ENCODE results near the gene IL9.

The IL9 gene

GRCh38 chr5:135895474-135896006 is at the start of gene IL9:
TSS of gene IL9 (minus strand) at chr5:135895841. CDS start at chr5:135895816, 25 bp downstream.
- no peak for DNase-seq (ENCODE audit: low read depth)

- DNase-seq (ENCODE audit: low read depth): no peak
Measured at GRCh38 chr5:135944967-135945560, 49.4 kb upstream of the IL9 start.

GRCh38 chr5:135944564-135944963 is 48.9 kb upstream of the IL9 start:
- no peak for DNase-seq (ENCODE audit: low read depth)

GRCh38 chr5:135942202-135942771 is 46.6 kb upstream of the IL9 start:
- DNase-seq (ENCODE audit: low read depth): no peak

- no peak for DNase-seq (ENCODE audit: low read depth)
Measured at GRCh38 chr5:135941711-135942110, 46.1 kb upstream of the IL9 start.

- DNase-seq (ENCODE audit: low read depth): no peak
Measured at GRCh38 chr5:135937245-135937911, 41.7 kb upstream of the IL9 start.

- DNase-seq (ENCODE audit: low read depth): no peak
Measured at GRCh38 chr5:135934939-135935338, 39.3 kb upstream of the IL9 start.

GRCh38 chr5:135930949-135931295 is 35.3 kb upstream of the IL9 start:
- DNase-seq (ENCODE audit: low read depth): no peak

- no peak for DNase-seq (ENCODE audit: low read depth)
Measured at GRCh38 chr5:135930029-135930948, 34.6 kb upstream of the IL9 start.

- DNase-seq (ENCODE audit: low read depth): no peak
Measured at GRCh38 chr5:135921388-135921787, 25.7 kb upstream of the IL9 start.

GRCh38 chr5:135920199-135920598 is 24.6 kb upstream of the IL9 start:
- no peak for DNase-seq (ENCODE audit: low read depth)

- DNase-seq (ENCODE audit: low read depth): no peak
Measured at GRCh38 chr5:135916638-135917263, 21.1 kb upstream of the IL9 start.

GRCh38 chr5:135915466-135916001 is 19.9 kb upstream of the IL9 start:
- DNase-seq (ENCODE audit: low read depth): no peak

- DNase-seq (ENCODE audit: low read depth): no peak
Measured at GRCh38 chr5:135913713-135914626, 18.3 kb upstream of the IL9 start.

GRCh38 chr5:135905144-135905543 is 9.5 kb upstream of the IL9 start:
- DNase-seq (ENCODE audit: low read depth): no peak

- no peak for DNase-seq (ENCODE audit: low read depth)
Measured at GRCh38 chr5:135901633-135902032, 6.0 kb upstream of the IL9 start.

- DNase-seq (ENCODE audit: low read depth): no peak
Measured at GRCh38 chr5:135900276-135900675, 4.6 kb upstream of the IL9 start.

GRCh38 chr5:135898651-135899050 is 3.0 kb upstream of the IL9 start:
- no peak for DNase-seq (ENCODE audit: low read depth)

- DNase-seq (ENCODE audit: low read depth): no peak
Measured at GRCh38 chr5:135894789-135895188, 852 bp downstream of the IL9 start.

GRCh38 chr5:135894276-135894675 is 1.4 kb downstream of the IL9 start:
- DNase-seq (ENCODE audit: low read depth): no peak

GRCh38 chr5:135891791-135892190 is 3.9 kb downstream of the IL9 start:
- no peak for DNase-seq (ENCODE audit: low read depth)
